ENCODE measurements around the gene ADO.

ADO gene

GRCh38 chr10:62842983-62843382 lies 38.5 kb downstream of the ADO start:
- H3K27ac ChIP-seq, result no peak overlapping the region
- no peak for TF ChIP-seq CTCF (conservative IDR thresholded peaks at IDR 0.05)
- TF ChIP-seq ZFX (IDR thresholded peaks at IDR 0.05), result no peak

- H3K27ac ChIP-seq, result no peak overlapping the region
- TF ChIP-seq CTCF (conservative IDR thresholded peaks at IDR 0.05) (no peak), ZFX (IDR thresholded peaks at IDR 0.05) (no peak)
These were observed 39.1 kb downstream of the ADO start for GRCh38 chr10:62843600-62843999.

- no peak for TF ChIP-seq ZFX (IDR thresholded peaks at IDR 0.05)
- no peak for TF ChIP-seq CTCF (conservative IDR thresholded peaks at IDR 0.05)
- no peak overlapping the region for H3K27ac ChIP-seq
These were observed 39.9 kb downstream of the ADO start for GRCh38 chr10:62844280-62845011.

- TF ChIP-seq ZFX (IDR thresholded peaks at IDR 0.05) (no peak), CTCF (conservative IDR thresholded peaks at IDR 0.05) (no peak)
- no peak overlapping the region for H3K27ac ChIP-seq
These were observed 42.9 kb downstream of the ADO start for GRCh38 chr10:62847433-62847832.

- no peak overlapping the region for H3K27ac ChIP-seq
- TF ChIP-seq CTCF (conservative IDR thresholded peaks at IDR 0.05), result no peak
- TF ChIP-seq ZFX (IDR thresholded peaks at IDR 0.05), result no peak
These were observed 46.1 kb downstream of the ADO start for GRCh38 chr10:62850646-62851045.

- TF ChIP-seq CTCF (conservative IDR thresholded peaks at IDR 0.05) (peak; percentile 45), ZFX (IDR thresholded peaks at IDR 0.05) (no peak)
These were observed 46.9 kb downstream of the ADO start for GRCh38 chr10:62851442-62851841.

GRCh38 chr10:62852961-62853702 lies 48.6 kb downstream of the ADO start:
- TF ChIP-seq CTCF (conservative IDR thresholded peaks at IDR 0.05), result no peak
- TF ChIP-seq ZFX (IDR thresholded peaks at IDR 0.05), result no peak
- no peak overlapping the region for H3K27ac ChIP-seq

More at GRCh38 chr10:62851442-62851841, 46.9 kb downstream of the ADO start:
- H3K27ac ChIP-seq, result no peak overlapping the region
